WTC11 (cell line): ENCODE data around the gene CCDC136. TPM values are rescaled to one million over a fixed set of nuclear protein-coding genes. Genes with fewer than 3 reads are reported as not detected.

Experiments used
- ATAC-seq: fragments of 200-7000 bp; cut with Tn5 transposase; 2 replicates; pipeline ENCODE4 v1.10.0; 2021; ENCODE audit warnings: mild to moderate bottlenecking, moderate library complexity
- CTCF ChIA-PET: fragments of 300-600 bp; sonication (Branson Sonifier 250); formaldehyde crosslinking; loops from one replicate; lab custom pipeline; 2021; ENCODE audit warnings: antibody characterized with exemption; lab: Charles Lee
- POLR2A ChIA-PET: fragments of 350-600 bp; sonication (Branson Sonifier 250); formaldehyde crosslinking; loops from one replicate; lab custom pipeline; 2021; ENCODE audit warnings: antibody characterized with exemption; lab: Charles Lee
- DNase-seq: peaks from one replicate; pipeline ENCODE4 v3.0.0; 2021; ENCODE audit warnings: low spot score
- H3K27ac Mint-ChIP-seq: 2 replicates; pipeline ENCODE4 v1.8.0; 2021; ENCODE audit warnings: mixed read lengths
- H3K27me3 Mint-ChIP-seq: 2 replicates; pipeline ENCODE4 v1.8.0; 2021; ENCODE audit warnings: low read depth, mild to moderate bottlenecking, moderate library complexity, mixed read lengths
- H3K36me3 Mint-ChIP-seq: 2 replicates; pipeline ENCODE4 v1.8.0; 2021; ENCODE audit warnings: mixed read lengths
- H3K4me1 Mint-ChIP-seq: 2 replicates; pipeline ENCODE4 v1.8.0; 2022; ENCODE audit warnings: mixed read lengths
- H3K4me3 Mint-ChIP-seq: 2 replicates; pipeline ENCODE4 v1.8.0; 2021; ENCODE audit warnings: mild to moderate bottlenecking, moderate library complexity, mixed read lengths
- H3K9me3 Mint-ChIP-seq: 2 replicates; pipeline ENCODE4 v1.8.0; 2021; ENCODE audit warnings: mixed read lengths
- ATF1 ChIP-seq: sonication (generic); formaldehyde crosslinking; IDR thresholded peaks from 2 replicates; pipeline ENCODE4 v1.8.1; 2023; ENCODE audit warnings: mild to moderate bottlenecking, moderate library complexity, missing genetic modification reagents
- E2F1 ChIP-seq: sonication (generic); formaldehyde crosslinking; IDR thresholded peaks from 2 replicates; pipeline ENCODE4 v1.8.0; 2022; ENCODE audit warnings: mild to moderate bottlenecking, missing genetic modification reagents
- ESRRA ChIP-seq: sonication (generic); formaldehyde crosslinking; IDR thresholded peaks from 2 replicates; pipeline ENCODE4 v1.8.1; 2022; ENCODE audit warnings: mild to moderate bottlenecking, missing genetic modification reagents, borderline replicate concordance
- ETV6 ChIP-seq: sonication (generic); formaldehyde crosslinking; IDR thresholded peaks from 2 replicates; pipeline ENCODE4 v1.8.1; 2022; ENCODE audit warnings: mild to moderate bottlenecking, missing genetic modification reagents
- KAT7 ChIP-seq: sonication (generic); formaldehyde crosslinking; IDR thresholded peaks from 2 replicates; pipeline ENCODE4 v1.8.1; 2023; ENCODE audit warnings: missing genetic modification reagents, mild to moderate bottlenecking, borderline replicate concordance
- NR1H2 ChIP-seq: sonication (generic); formaldehyde crosslinking; IDR thresholded peaks from 2 replicates; pipeline ENCODE4 v1.9.0; 2021; ENCODE audit warnings: mild to moderate bottlenecking, moderate library complexity, missing genetic modification reagents
- NR2C2 ChIP-seq: sonication (generic); formaldehyde crosslinking; IDR thresholded peaks from 2 replicates; pipeline ENCODE4 v1.8.0; 2022; ENCODE audit warnings: mild to moderate bottlenecking, missing genetic modification reagents
- RORB ChIP-seq: fragments of 250-450 bp; sonication (Bioruptor Pico); IDR thresholded peaks from 2 replicates; pipeline ENCODE4 v1.9.0; 2021; ENCODE audit warnings: mild to moderate bottlenecking
- USF1 ChIP-seq: sonication (generic); formaldehyde crosslinking; IDR thresholded peaks from 2 replicates; pipeline ENCODE4 v1.8.0; 2022; ENCODE audit warnings: mild to moderate bottlenecking, missing genetic modification reagents
- ZNF317 ChIP-seq: sonication (generic); formaldehyde crosslinking; IDR thresholded peaks from 2 replicates; pipeline ENCODE4 v1.8.1; 2023; ENCODE audit warnings: low read depth, mild to moderate bottlenecking, moderate library complexity, missing genetic modification reagents, borderline replicate concordance
- ZNF416 ChIP-seq: fragments of 250-450 bp; sonication (Bioruptor Pico); IDR thresholded peaks from 2 replicates; pipeline ENCODE4 v1.9.0; 2021; ENCODE audit warnings: mild to moderate bottlenecking, inconsistent platforms
- ZNF423 ChIP-seq: fragments of 250-450 bp; sonication (Bioruptor Pico); IDR thresholded peaks from 2 replicates; pipeline ENCODE4 v2.1.2; 2022; ENCODE audit warnings: mild to moderate bottlenecking, moderate library complexity
- total RNA-seq: library from RNA; stranded (reverse); gene quantifications from 3 replicates; pipeline ENCODE4 v1.2.3, GENCODE V29; 2021
- TF ChIP-seq, protein P1 (sequence below): sonication (generic); formaldehyde crosslinking; IDR thresholded peaks from 2 replicates; pipeline ENCODE4 v1.8.0; 2022; ENCODE audit warnings: mild to moderate bottlenecking, missing genetic modification reagents
- TF ChIP-seq, protein P2 (sequence below): sonication (generic); formaldehyde crosslinking; IDR thresholded peaks from 2 replicates; pipeline ENCODE4 v1.8.1; 2022; ENCODE audit warnings: mild to moderate bottlenecking, moderate library complexity, missing genetic modification reagents
- TF ChIP-seq, protein P3 (sequence below): sonication (generic); formaldehyde crosslinking; IDR thresholded peaks from 2 replicates; pipeline ENCODE4 v1.8.1; 2023; ENCODE audit warnings: mild to moderate bottlenecking, moderate library complexity, missing genetic modification reagents
- TF ChIP-seq, protein P4 (sequence below): sonication (generic); formaldehyde crosslinking; IDR thresholded peaks from 2 replicates; pipeline ENCODE4 v1.8.1; 2023; ENCODE audit warnings: mild to moderate bottlenecking, missing genetic modification reagents, moderate library complexity

CCDC136 gene
- total RNA-seq, 1 experiment from 2014 or later: 51.0 TPM

- CTCF ChIA-PET: interaction anchor here (0.7 to 2.1 kb wide), 7 partner anchors 20 to 147 kb away, joined by 3 to 12 read pairs (median 4); no protein-coding TSS in a partner anchor
- TF ChIP-seq, protein P1, sequence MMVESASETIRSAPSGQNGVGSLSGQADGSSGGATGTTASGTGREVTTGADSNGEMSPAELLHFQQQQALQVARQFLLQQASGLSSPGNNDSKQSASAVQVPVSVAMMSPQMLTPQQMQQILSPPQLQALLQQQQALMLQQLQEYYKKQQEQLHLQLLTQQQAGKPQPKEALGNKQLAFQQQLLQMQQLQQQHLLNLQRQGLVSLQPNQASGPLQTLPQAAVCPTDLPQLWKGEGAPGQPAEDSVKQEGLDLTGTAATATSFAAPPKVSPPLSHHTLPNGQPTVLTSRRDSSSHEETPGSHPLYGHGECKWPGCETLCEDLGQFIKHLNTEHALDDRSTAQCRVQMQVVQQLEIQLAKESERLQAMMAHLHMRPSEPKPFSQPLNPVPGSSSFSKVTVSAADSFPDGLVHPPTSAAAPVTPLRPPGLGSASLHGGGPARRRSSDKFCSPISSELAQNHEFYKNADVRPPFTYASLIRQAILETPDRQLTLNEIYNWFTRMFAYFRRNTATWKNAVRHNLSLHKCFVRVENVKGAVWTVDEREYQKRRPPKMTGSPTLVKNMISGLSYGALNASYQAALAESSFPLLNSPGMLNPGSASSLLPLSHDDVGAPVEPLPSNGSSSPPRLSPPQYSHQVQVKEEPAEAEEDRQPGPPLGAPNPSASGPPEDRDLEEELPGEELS (CRISPR knock-in tag): no peak
- TF ChIP-seq ZNF423 (peak; percentile 96), NR1H2 (no peak)
- Mint-ChIP-seq H3K9me3 (no peaks in the 10 kb centered on the region), H3K27me3 (no peaks in the 10 kb centered on the region), H3K4me3 (no peak overlapping the region), H3K36me3 (peaks cover 8% of the 10 kb centered on the region), H3K4me1 (no peaks in the 10 kb centered on the region), H3K27ac (no peak overlapping the region)
- no peak for DNase-seq
- POLR2A ChIA-PET: no interaction called here
- ATAC-seq: peak; percentile 34
Measured at GRCh38 chr7:128812514-128813168, 20.9 kb downstream of the CCDC136 start.

DNA sequence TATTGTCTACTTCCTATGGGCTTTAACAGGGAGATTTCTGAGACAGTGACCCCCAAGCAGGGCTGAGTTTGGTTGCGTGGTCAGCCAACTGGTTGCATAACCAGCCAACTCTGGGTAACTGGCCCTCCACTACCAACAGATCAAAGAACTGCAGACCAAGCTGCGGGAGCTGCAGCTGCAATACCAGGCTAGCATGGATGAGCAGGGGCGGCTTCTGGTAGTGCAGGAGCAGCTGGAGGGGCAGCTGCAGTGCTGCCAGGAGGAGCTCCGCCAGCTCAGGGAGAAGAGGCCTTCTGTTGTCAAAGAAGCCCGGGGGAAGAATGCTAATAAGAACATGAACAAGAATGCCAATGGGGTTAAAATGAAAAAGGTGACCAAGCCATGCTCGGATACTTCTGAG, 22.7 kb downstream of the CCDC136 start:
- Mint-ChIP-seq H3K9me3 (no peaks in the 10 kb centered on the region), H3K27me3 (no peaks in the 10 kb centered on the region), H3K36me3 (peaks cover 8% of the 10 kb centered on the region), H3K4me1 (no peaks in the 10 kb centered on the region)
- CTCF ChIA-PET: interaction anchor here (1.4 to 2.2 kb wide), 2 partner anchors 17 to 20 kb away, joined by 3 to 5 read pairs; no protein-coding TSS in a partner anchor
- DNase-seq: no peak
- POLR2A ChIA-PET: no interaction called here
- TF ChIP-seq ETV6 (CRISPR knock-in tag): no peak
- TF ChIP-seq, all 79 proteins: peak for 0
- H3K4me3 Mint-ChIP-seq: no peak overlapping the region
- H3K27ac Mint-ChIP-seq: no peak overlapping the region; the same call in 1 of the 2 replicates
- ATAC-seq: no peak

DNA sequence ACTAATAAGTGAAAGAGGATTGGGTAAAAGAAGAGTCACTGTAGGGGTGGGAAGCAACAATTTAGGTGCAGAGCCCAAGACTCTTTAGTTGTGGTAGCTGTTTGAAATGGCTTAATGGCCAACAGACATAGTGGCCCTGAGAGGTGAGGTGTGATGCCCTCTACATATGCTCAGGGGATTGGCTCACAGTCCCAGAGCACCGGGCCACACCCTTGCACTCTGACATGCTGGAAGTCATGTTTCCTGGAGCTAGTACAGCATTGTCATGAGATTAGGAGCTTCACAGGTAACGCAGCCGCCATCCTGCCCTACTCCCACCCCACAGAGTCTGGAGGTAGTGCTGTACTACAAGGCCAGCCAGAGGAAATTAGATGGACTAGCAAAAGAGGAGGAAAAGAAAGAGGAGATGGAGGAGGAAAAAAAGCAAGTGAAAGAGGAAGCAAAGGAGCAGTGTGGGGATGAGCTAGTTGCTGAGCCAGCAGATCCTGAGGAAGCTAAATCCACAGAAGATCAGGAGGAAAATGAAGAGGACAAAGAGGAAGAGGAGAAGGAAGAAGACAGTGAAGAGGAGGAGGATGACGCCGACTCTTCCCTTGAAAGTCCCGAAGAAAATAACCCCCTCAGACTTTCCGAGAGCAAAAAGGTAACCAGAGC, 23.6 kb downstream of the CCDC136 start:
- H3K27ac Mint-ChIP-seq: no peak overlapping the region
- DNase-seq (no peak), ATAC-seq (no peak)
- ChIA-PET CTCF (interaction anchor here (1.4 to 2.2 kb wide), 2 partner anchors 16 to 21 kb away, joined by 3 to 5 read pairs; no protein-coding TSS in a partner anchor), POLR2A (no interaction called here)
- no peaks in the 10 kb centered on the region for H3K27me3 Mint-ChIP-seq
- peaks cover 2% of the 10 kb centered on the region for H3K36me3 Mint-ChIP-seq
- no peak overlapping the region for H3K4me3 Mint-ChIP-seq
- no peaks in the 10 kb centered on the region for H3K9me3 Mint-ChIP-seq
- no peak for TF ChIP-seq NR2C2 (CRISPR knock-in tag)
- no peak for TF ChIP-seq ZNF416 (CRISPR knock-in tag)
- no peak for TF ChIP-seq ZNF317 (CRISPR knock-in tag)
- no peak for TF ChIP-seq ESRRA (CRISPR knock-in tag)
- H3K4me1 Mint-ChIP-seq: no peaks in the 10 kb centered on the region

DNA sequence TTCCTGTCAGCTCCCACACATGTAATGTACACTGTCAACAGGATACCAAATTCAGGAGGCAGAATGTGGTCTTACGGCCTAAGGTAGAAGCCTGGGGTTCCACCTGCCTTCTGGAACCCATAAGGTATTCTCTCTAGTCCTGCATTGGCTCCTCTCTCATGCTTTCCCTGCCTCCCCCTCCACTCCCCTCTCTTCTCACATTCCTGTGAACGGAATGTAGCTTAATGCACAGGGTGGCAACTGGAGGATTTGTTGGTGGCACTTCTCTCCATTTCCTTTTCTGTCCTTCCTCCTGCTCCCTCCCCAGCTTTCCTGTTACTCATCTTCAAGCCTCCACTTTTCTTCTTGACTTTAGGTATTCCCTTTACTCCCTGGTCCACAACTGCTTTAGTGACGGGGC, 26.9 kb downstream of the CCDC136 start:
- no peaks in the 10 kb centered on the region for H3K4me1 Mint-ChIP-seq
- POLR2A ChIA-PET: no interaction called here
- ATAC-seq: no peak
- no peak overlapping the region for H3K27ac Mint-ChIP-seq
- no peaks in the 10 kb centered on the region for H3K27me3 Mint-ChIP-seq
- H3K36me3 Mint-ChIP-seq: peaks cover 2% of the 10 kb centered on the region
- H3K4me3 Mint-ChIP-seq: no peak overlapping the region
- TF ChIP-seq E2F1 (CRISPR knock-in tag): no peak
- no peak for TF ChIP-seq ATF1 (CRISPR knock-in tag)
- TF ChIP-seq USF1 (CRISPR knock-in tag): no peak
- TF ChIP-seq, protein P2, sequence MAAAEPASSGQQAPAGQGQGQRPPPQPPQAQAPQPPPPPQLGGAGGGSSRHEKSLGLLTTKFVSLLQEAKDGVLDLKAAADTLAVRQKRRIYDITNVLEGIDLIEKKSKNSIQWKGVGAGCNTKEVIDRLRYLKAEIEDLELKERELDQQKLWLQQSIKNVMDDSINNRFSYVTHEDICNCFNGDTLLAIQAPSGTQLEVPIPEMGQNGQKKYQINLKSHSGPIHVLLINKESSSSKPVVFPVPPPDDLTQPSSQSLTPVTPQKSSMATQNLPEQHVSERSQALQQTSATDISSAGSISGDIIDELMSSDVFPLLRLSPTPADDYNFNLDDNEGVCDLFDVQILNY (CRISPR knock-in tag): no peak
- TF ChIP-seq KAT7 (CRISPR knock-in tag): no peak
- TF ChIP-seq, protein P3, sequence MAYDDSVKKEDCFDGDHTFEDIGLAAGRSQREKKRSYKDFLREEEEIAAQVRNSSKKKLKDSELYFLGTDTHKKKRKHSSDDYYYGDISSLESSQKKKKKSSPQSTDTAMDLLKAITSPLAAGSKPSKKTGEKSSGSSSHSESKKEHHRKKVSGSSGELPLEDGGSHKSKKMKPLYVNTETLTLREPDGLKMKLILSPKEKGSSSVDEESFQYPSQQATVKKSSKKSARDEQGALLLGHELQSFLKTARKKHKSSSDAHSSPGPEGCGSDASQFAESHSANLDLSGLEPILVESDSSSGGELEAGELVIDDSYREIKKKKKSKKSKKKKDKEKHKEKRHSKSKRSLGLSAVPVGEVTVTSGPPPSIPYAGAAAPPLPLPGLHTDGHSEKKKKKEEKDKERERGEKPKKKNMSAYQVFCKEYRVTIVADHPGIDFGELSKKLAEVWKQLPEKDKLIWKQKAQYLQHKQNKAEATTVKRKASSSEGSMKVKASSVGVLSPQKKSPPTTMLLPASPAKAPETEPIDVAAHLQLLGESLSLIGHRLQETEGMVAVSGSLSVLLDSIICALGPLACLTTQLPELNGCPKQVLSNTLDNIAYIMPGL (CRISPR knock-in tag): no peak
- TF ChIP-seq RORB (CRISPR knock-in tag): no peak
- TF ChIP-seq ESRRA (CRISPR knock-in tag): no peak
- TF ChIP-seq, protein P4, sequence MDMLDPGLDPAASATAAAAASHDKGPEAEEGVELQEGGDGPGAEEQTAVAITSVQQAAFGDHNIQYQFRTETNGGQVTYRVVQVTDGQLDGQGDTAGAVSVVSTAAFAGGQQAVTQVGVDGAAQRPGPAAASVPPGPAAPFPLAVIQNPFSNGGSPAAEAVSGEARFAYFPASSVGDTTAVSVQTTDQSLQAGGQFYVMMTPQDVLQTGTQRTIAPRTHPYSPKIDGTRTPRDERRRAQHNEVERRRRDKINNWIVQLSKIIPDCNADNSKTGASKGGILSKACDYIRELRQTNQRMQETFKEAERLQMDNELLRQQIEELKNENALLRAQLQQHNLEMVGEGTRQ (CRISPR knock-in tag): no peak
- no peaks in the 10 kb centered on the region for H3K9me3 Mint-ChIP-seq
- CTCF ChIA-PET: interaction anchor here (0.9 kb wide), 1 partner anchor 49 kb away, joined by 3 read pairs; no protein-coding TSS in a partner anchor
- DNase-seq: no peak
